Fibroblast of mammary gland (primary cell): ENCODE results near the gene PARM1.

Experiments
- DNase-seq: peaks from one replicate; pipeline ENCODE4 v3.0.0-alpha.2; 2010; ENCODE audit warnings: low read depth
- H3K4me3 ChIP-seq: 2 replicates; pipeline ENCODE4 v1.5.1; 2011; ENCODE audit warnings: low read depth, mild to moderate bottlenecking, low read length, moderate library complexity; ENCODE audit not compliant: control insufficient read depth
- TF ChIP-seq, protein P1 (sequence below): conservative IDR thresholded peaks from 2 replicates; pipeline ENCODE4 v1.5.1; 2011; ENCODE audit warnings: low read depth, low read length, inconsistent platforms; ENCODE audit not compliant: control insufficient read depth, insufficient read depth

Gene PARM1

GRCh38 chr4:74932832-74933561 lies at the start of gene PARM1:
TSS of gene PARM1 (plus strand) at chr4:74933116. CDS start at chr4:74933328, 212 bp downstream.
- H3K4me3 ChIP-seq, result peak within 1 kb of the TSS; percentile 45
- peak; percentile 75 for DNase-seq
- TF ChIP-seq, protein P1, sequence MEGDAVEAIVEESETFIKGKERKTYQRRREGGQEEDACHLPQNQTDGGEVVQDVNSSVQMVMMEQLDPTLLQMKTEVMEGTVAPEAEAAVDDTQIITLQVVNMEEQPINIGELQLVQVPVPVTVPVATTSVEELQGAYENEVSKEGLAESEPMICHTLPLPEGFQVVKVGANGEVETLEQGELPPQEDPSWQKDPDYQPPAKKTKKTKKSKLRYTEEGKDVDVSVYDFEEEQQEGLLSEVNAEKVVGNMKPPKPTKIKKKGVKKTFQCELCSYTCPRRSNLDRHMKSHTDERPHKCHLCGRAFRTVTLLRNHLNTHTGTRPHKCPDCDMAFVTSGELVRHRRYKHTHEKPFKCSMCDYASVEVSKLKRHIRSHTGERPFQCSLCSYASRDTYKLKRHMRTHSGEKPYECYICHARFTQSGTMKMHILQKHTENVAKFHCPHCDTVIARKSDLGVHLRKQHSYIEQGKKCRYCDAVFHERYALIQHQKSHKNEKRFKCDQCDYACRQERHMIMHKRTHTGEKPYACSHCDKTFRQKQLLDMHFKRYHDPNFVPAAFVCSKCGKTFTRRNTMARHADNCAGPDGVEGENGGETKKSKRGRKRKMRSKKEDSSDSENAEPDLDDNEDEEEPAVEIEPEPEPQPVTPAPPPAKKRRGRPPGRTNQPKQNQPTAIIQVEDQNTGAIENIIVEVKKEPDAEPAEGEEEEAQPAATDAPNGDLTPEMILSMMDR, result peak; percentile 73

GRCh38 chr4:74884266-74884665 lies 48.6 kb upstream of the PARM1 start:
- no peak for DNase-seq
- H3K4me3 ChIP-seq, result no peak overlapping the region
- TF ChIP-seq, protein P1, result no peak

DNA sequence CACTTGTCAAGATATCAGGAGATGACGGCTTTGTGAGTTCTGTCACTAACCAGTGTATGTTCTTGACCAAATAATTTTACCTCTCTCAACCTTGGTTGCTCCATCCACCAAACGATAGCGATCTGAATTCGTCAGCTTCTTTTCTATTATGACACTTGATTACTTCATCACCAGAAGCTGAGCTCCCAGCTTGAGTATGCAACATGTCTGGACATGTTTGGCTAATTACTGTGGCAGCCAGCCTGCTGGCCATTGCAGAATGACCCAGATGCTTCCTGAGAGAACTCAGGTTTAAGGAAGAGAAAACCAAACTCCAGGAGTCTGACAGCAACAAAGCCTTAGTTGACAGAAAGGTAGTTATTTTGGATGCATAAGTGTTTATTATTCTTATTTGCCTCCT lies 46.4 kb upstream of the PARM1 start:
- peak; percentile 74 for DNase-seq
- H3K4me3 ChIP-seq, result no peak overlapping the region
- TF ChIP-seq, protein P1, result no peak

- TF ChIP-seq, protein P1, result no peak
These were observed 42.6 kb upstream of the PARM1 start for GRCh38 chr4:74890341-74890740.

GRCh38 chr4:74891037-74891436 lies 41.9 kb upstream of the PARM1 start:
- no peak overlapping the region for H3K4me3 ChIP-seq
- TF ChIP-seq, protein P1, result no peak
- DNase-seq, result no peak

More at GRCh38 chr4:74890341-74890740, 42.6 kb upstream of the PARM1 start:
- DNase-seq, result no peak
- H3K4me3 ChIP-seq, result no peak overlapping the region

DNA sequence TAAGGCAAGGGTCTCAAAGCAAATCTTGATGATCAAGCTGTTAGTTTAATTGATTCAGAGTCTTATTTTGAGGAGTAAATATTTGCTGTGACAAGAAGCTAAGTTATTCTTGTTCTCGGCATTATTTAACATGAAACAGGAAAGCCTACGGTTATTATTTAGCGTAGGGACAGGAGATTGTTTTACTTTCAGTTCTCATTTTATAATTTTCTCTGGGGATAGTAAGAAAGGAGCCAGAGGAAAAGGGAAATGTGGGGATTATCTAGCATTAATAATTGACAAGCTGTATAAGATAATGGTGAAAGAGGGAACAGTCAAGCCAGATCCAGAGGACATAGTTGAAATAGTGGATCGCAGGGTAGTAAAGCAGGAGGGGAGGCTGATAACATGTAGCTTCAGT lies 39.7 kb upstream of the PARM1 start:
- no peak overlapping the region for H3K4me3 ChIP-seq
- TF ChIP-seq, protein P1, result no peak
- DNase-seq, result no peak
